ENCODE results near the gene SMC2. TPM values are rescaled to one million over a fixed set of nuclear protein-coding genes. Genes with fewer than 3 reads are reported as not detected.

Gene SMC2
- total RNA-seq: 33.8 TPM
- 5.7 TPM for polyA plus RNA-seq

DNA sequence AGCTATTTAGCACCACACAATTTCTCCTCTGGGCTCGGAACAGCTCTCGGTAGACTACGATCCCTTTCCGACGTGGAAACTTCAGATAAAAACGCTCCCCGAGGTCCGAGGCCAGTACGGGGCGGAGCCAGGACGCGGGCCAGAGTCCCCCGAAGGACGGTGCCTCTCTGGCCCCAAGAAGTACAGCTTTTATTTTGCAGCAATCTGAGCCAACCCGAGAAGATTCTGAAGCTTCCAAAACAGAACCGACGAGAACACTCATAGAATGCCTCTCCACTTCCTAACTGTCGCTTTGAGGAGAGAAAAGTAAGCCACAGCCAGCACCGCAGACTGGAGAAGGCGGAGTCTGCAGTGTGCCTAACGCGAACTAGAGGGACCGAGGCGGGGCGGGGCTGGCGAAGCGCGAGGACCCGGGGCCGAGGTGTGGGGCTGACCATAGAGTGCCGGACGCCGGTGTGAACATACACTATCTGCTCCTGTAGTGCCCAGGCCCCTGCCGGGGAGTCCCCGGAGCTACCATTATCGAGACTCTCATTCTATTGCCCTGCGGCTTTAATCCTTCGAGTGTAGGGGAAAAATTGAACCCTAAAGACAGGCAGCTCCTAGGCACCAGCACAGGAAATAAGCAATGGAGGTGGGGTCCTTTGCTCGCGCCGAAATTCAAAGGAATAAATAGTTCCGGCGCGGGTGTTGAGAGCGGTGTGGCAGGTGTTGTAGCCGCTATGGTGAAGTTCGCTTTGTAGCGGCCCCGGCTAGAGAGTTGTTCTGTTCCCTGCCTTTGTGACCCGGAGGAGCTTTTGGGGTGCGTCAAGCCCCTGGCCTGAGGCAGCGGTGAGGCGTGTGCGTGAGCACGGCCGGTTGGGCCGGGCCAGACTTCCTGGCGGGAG is at the start of gene SMC2:
Gene SMC2, plus strand, starts transcription at position 663 of the 887 bp plus-strand sequence. CDS start 1,076 bp downstream, outside the sequence.
- peak within 1 kb of the TSS; percentile 99 for H3K27ac ChIP-seq (ENCODE audit: low read depth)
- H3K4me3 ChIP-seq (ENCODE audit: low read depth, low read length): peak within 1 kb of the TSS; percentile 78
- H3K36me3 ChIP-seq (ENCODE audit: insufficient read depth): no peaks in the 10 kb centered on the region
- H3K4me1 ChIP-seq (ENCODE audit: insufficient read depth): no peaks in the 10 kb centered on the region
- DNase-seq (ENCODE audit: extremely low spot score): peak; percentile 91
- WGBS: under 1% methylated on average over 58 of the region's 58 CpGs

DNA sequence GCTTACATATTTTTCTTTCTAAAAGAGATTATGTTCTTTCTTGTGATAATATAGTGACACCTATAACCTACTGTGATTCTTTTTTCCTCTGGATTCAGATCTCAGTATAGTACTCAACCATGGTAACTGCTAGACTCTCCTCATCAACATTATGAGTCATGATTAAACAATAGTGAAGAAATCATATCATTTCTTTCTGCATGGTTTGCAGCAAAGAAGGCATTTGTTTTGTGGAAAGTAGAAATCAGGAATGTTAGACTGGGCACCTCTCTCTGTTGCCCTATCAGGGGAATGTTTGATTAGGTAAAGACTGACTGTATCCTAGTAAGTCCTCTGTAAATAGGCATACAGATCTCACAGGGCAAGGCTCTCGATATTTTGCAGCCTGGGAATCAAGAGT is 25.6 kb upstream of the SMC2 start:
- no peak for DNase-seq (ENCODE audit: extremely low spot score)
- 84% methylated on average over 1 of the region's 1 CpG for WGBS
- H3K4me1 ChIP-seq (ENCODE audit: insufficient read depth): no peaks in the 10 kb centered on the region

DNA sequence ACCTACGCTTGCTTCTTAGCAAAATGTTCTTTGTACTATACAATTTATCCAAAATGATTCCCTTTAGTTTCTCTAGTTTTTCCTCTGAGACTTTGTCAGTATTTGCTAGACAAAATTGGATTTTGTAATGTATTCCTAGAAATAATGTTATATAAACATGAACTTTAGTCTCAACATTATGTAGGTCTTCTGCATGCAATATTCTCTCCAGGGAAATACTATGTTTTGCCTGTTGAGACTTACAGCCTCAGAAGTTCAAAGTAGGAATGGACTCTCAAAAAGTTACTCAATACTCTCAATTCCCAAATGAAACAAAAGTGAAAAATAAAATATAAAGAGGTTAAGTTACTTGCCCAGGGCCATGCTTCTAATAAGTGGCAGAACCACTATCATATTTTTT is 24.8 kb upstream of the SMC2 start:
- H3K36me3 ChIP-seq (ENCODE audit: insufficient read depth): no peaks in the 10 kb centered on the region
- no peak for DNase-seq (ENCODE audit: extremely low spot score)
- no peaks in the 10 kb centered on the region for H3K4me1 ChIP-seq (ENCODE audit: insufficient read depth)
- H3K27ac ChIP-seq (ENCODE audit: low read depth): no peak overlapping the region
- 94% methylated on average over 1 of the region's 1 CpG for WGBS
- H3K4me3 ChIP-seq (ENCODE audit: low read depth, low read length): no peak overlapping the region

More for the DNA sequence above, 25.6 kb upstream of the SMC2 start:
- no peak overlapping the region for H3K27ac ChIP-seq (ENCODE audit: low read depth)
- H3K36me3 ChIP-seq (ENCODE audit: insufficient read depth): no peaks in the 10 kb centered on the region
- H3K4me3 ChIP-seq (ENCODE audit: low read depth, low read length): no peak overlapping the region

DNA sequence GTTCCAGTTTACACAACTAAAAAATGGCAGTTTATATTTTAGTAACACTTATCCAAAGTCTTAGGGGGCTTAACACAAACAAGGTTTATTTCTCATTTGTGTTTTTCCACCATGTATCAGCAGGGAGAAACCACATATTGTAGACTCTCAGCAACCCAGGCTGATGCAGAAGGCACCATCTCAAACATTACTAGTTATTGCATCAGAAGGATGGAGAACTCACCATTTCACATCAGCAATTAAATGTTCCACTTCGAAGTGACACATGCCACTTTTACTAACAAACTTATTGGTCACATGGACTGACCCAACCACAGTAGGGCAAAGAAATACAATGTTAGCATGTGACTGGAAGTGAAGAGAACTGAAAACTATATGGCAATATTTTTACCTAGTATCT is 22.5 kb upstream of the SMC2 start:
- no peak for DNase-seq (ENCODE audit: extremely low spot score)

DNA sequence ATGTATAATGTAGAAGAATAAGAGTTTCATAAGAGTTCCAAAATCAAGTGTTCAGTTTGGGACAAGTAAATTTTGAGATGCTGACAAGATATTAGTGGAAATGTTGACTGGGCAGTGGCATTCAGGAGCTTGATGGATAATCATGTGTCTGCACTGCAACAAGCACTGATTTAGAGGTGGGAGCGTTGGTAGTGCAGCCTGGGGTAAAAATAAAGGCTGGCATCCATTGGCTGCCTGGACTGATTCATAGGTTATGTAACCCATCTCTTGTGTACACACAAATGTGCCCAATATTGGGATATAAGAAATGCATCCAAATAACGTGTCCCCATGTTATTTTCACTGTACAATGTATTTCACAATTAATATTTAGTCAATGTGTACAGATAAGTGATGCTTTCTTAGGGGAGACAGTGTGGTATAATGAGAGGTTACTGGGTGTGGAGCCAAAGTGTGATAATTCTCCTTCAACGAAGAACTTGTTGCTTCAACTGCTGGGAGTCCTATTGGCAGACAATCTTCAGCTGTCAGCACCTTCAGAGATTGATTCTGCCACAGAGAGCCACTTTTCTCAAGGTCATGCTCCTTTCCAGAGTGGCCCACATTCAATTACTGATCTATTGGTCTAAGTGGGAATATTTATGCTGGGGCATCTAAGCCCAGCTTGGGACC is 20.9 kb upstream of the SMC2 start:
- no peaks in the 10 kb centered on the region for H3K36me3 ChIP-seq (ENCODE audit: insufficient read depth)
- 69% methylated on average over 3 of the region's 3 CpGs for WGBS

More for the DNA sequence above, 22.5 kb upstream of the SMC2 start:
- Histone ChIP-seq H3K36me3 (ENCODE audit: insufficient read depth) (no peaks in the 10 kb centered on the region), H3K4me1 (ENCODE audit: insufficient read depth) (no peaks in the 10 kb centered on the region), H3K27ac (ENCODE audit: low read depth) (no peak overlapping the region), H3K4me3 (ENCODE audit: low read depth, low read length) (no peak overlapping the region)
- WGBS: 83% methylated on average over 1 of the region's 1 CpG

DNA sequence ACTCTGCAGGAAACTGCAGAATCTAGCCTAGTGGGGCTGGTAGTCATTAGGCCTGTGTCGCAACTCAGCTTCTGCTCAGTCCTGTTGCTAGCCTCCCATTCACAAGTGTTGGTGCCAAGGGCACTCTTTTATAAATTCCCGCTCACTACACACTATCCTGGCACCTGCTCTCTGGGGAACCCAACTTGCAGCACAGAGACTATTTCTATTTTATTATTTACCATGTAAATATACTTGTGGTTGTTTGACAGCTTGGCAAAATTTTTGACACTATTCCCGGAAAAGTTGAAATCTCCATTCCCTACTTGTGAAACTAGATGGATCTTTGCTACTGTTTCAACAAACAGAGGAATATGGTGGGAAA is 20.4 kb upstream of the SMC2 start:
- no peaks in the 10 kb centered on the region for H3K4me1 ChIP-seq (ENCODE audit: insufficient read depth)
- H3K4me3 ChIP-seq (ENCODE audit: low read depth, low read length): no peak overlapping the region
- H3K27ac ChIP-seq (ENCODE audit: low read depth): no peak overlapping the region
- WGBS: 88% methylated on average over 3 of the region's 3 CpGs
- no peak for DNase-seq (ENCODE audit: extremely low spot score)
- H3K36me3 ChIP-seq (ENCODE audit: insufficient read depth): no peaks in the 10 kb centered on the region

More for the DNA sequence above, 20.9 kb upstream of the SMC2 start:
- no peak overlapping the region for H3K27ac ChIP-seq (ENCODE audit: low read depth)
- DNase-seq (ENCODE audit: extremely low spot score): no peak
- no peak overlapping the region for H3K4me3 ChIP-seq (ENCODE audit: low read depth, low read length)
- H3K4me1 ChIP-seq (ENCODE audit: insufficient read depth): no peaks in the 10 kb centered on the region

DNA sequence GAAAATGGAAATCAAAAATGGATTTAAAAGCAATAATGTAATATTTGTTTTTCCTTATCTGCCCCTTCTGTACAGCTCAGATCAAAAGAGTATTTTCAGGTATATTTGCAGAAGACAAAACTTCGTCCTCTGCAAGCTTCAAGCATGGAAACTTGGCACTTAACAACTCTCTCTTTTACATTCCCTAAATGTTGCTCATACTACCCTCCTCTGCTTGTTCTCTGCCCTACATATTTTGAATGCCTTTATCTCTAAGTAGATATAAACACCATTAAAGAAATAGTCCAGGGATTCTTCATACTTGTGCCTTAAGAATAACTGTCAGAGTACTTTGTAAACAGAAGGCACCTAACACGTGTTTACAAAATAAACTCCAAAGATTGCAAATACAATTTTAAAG is 19.2 kb upstream of the SMC2 start:
- no peak overlapping the region for H3K27ac ChIP-seq (ENCODE audit: low read depth)
- WGBS: 18% methylated on average over 2 of the region's 2 CpGs
- DNase-seq (ENCODE audit: extremely low spot score): no peak
- no peak overlapping the region for H3K4me3 ChIP-seq (ENCODE audit: low read depth, low read length)
- H3K4me1 ChIP-seq (ENCODE audit: insufficient read depth): no peaks in the 10 kb centered on the region
- H3K36me3 ChIP-seq (ENCODE audit: insufficient read depth): no peaks in the 10 kb centered on the region

DNA sequence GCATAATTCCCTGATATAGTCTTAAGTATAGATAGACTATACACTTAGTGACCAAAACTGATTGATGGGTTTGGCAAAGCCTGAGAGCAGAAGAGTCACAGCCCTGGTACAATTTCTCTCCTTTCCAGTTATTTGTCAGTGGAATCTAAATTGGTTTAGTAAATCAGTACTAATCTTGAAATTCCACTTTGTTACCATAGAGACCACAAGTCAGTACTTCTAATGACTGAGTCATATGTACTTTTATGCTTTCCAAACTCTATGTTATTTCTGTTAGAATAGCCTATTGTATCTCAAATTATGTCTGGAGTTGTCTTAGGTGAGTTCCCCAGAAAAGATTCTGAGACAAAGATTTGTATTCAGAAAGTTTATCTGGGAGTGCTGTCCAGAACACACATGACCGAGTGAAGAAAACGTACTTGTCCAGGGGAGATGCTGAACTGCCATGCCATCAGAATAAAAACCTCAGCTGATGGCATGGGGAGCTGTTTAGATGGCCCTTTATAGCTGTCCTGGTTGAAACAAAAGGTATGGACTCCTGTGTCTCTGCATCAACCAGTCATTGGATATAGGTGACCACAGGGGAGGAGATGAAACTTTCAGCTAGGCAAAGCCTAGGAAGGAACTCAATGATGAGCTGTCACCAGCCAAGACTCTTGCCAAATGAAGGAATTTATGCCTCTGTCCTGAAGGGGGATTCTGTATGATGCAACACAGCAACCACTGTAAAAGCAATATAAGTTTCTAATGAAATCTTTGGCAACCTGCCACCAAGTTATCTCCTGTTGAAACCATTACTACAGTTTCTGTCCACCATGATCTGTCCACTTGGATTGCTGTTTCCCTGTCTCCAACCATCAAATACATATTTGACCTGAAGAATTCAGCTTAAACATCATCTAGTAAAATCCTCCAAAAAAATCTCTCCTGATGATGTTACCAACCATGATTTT is 18.0 kb upstream of the SMC2 start:
- no peaks in the 10 kb centered on the region for H3K4me1 ChIP-seq (ENCODE audit: insufficient read depth)
- no peak overlapping the region for H3K27ac ChIP-seq (ENCODE audit: low read depth)
- DNase-seq (ENCODE audit: extremely low spot score): no peak
- H3K36me3 ChIP-seq (ENCODE audit: insufficient read depth): no peaks in the 10 kb centered on the region
- 58% methylated on average over 2 of the region's 2 CpGs for WGBS
- no peak overlapping the region for H3K4me3 ChIP-seq (ENCODE audit: low read depth, low read length)

DNA sequence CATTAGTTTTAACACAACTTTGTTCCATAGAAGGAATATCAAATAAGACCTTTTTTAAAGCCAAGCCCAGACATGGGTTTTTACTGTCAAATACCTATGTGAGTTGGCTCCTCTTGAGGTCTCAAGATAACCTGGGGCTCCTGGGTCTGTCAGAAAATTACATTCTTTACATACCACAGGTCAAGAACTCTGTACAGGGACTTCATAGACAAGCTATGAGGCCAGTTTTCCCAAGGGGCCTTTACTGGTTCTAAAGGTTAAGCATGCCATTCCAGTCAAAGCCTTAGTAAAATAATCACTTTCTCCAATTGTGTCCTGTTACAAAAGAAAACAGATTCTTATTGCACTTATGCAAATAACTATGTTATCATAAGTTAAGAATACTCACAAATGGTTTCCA is 15.5 kb upstream of the SMC2 start:
- Histone ChIP-seq H3K4me3 (ENCODE audit: low read depth, low read length) (no peak overlapping the region), H3K4me1 (ENCODE audit: insufficient read depth) (no peaks in the 10 kb centered on the region), H3K36me3 (ENCODE audit: insufficient read depth) (no peaks in the 10 kb centered on the region), H3K27ac (ENCODE audit: low read depth) (no peak overlapping the region)
- DNase-seq (ENCODE audit: extremely low spot score): no peak

DNA sequence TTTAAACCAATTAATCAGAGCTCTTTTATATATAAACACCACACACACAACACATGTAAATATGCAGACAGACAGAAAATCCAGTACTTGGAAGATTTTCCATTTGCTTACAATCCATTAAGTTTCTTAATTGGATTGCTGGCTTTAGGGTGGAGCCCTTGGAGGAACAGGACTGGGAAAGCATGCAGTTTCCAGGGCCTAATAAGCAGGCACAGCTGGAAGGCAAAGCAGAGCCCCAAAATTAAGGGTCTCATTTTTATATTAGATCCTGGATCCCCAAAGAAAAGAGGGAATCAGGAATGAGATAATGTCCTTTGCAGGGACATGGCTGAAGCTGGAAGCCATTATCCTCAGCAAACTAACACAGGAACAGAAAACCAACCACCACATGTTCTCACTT is 13.1 kb upstream of the SMC2 start:
- DNase-seq (ENCODE audit: extremely low spot score): no peak
- no peak overlapping the region for H3K27ac ChIP-seq (ENCODE audit: low read depth)
- H3K36me3 ChIP-seq (ENCODE audit: insufficient read depth): no peaks in the 10 kb centered on the region
- no peak overlapping the region for H3K4me3 ChIP-seq (ENCODE audit: low read depth, low read length)
- no peaks in the 10 kb centered on the region for H3K4me1 ChIP-seq (ENCODE audit: insufficient read depth)

DNA sequence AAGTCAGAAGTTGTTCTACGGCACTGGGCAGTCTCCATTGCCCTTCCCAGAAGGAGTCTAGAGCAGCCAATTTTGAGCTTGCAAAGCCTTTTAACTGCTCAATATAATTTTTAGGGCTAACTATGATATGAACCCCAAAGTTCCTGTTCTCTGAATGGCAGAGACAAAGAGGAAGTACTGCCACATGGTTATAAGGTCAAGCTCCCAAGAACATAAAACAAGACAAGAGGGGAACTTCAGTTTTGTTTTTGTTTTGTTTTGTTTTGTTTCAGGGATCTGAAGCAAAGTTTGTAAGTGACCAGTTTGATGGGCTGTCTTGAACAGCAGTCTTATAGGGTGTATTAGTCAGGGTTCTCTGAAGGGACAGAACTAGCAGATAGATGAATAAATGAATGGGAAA is 11.9 kb upstream of the SMC2 start:
- Histone ChIP-seq H3K4me3 (ENCODE audit: low read depth, low read length) (no peak overlapping the region), H3K36me3 (ENCODE audit: insufficient read depth) (no peaks in the 10 kb centered on the region), H3K4me1 (ENCODE audit: insufficient read depth) (no peaks in the 10 kb centered on the region), H3K27ac (ENCODE audit: low read depth) (no peak overlapping the region)
- WGBS: 98% methylated on average over 1 of the region's 1 CpG
- no peak for DNase-seq (ENCODE audit: extremely low spot score)

DNA sequence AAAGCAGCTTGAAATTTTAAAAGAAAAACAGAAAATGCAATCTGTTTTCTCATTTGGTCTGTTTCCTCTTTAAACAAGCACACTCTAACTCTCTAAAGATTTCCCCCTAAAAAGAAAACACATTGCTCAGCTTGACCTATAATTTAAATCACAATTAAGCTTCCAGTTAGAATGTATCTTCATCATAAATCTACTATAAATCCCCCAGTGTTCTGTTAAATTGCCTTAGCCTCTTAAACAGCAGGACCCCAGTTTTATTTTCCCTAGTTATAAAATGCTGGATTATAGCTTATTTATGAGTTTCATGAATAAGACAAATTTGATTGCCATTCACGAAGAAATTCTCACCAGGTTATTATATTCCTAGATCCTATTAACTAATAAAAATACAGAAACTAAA is 8.6 kb upstream of the SMC2 start:
- no peak for DNase-seq (ENCODE audit: extremely low spot score)
- WGBS: 75% methylated on average over 1 of the region's 1 CpG
- no peaks in the 10 kb centered on the region for H3K4me1 ChIP-seq (ENCODE audit: insufficient read depth)
- H3K36me3 ChIP-seq (ENCODE audit: insufficient read depth): no peaks in the 10 kb centered on the region
- no peak overlapping the region for H3K4me3 ChIP-seq (ENCODE audit: low read depth, low read length)
- no peak overlapping the region for H3K27ac ChIP-seq (ENCODE audit: low read depth)

DNA sequence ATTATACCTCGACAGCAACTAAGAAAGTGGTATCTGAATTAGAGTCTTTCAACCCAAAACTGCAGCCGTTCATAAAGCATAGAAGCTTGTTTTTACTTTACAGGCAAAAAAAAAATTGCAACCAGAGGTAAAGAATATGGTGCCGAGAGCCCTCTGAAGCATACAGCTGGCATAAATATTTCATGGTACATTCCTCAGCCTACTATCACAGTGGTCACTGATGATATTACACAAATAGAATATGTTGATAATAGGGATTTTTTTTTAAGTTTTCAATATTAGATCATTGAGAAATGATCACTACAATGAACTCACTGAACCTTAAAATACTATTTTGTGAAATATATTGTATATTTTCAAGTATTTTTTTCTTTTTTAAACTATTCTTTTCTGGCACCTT is 6.2 kb upstream of the SMC2 start:
- Histone ChIP-seq H3K4me3 (ENCODE audit: low read depth, low read length) (no peak overlapping the region), H3K4me1 (ENCODE audit: insufficient read depth) (no peaks in the 10 kb centered on the region), H3K36me3 (ENCODE audit: insufficient read depth) (no peaks in the 10 kb centered on the region), H3K27ac (ENCODE audit: low read depth) (no peak overlapping the region)
- 86% methylated on average over 3 of the region's 3 CpGs for whole genome bisulfite sequencing
- DNase-seq (ENCODE audit: extremely low spot score): no peak

Data from urinary bladder (tissue), 4 donors.